ENCODE results near the gene SYNPO.

SYNPO gene

GRCh38 chr5:150645070-150645700 lies 4.7 kb downstream of the SYNPO start:
- H3K4me2 ChIP-seq (ENCODE audit: low read length): no peak overlapping the region
- H2AFZ ChIP-seq (ENCODE audit: low read length): no peak overlapping the region
- no peaks in the 10 kb centered on the region for H3F3A ChIP-seq (ENCODE audit: insufficient read depth, low read length)
- H3K9ac ChIP-seq (ENCODE audit: low read length): no peak overlapping the region
- H3K36me3 ChIP-seq (ENCODE audit: insufficient read depth, low read length): no peaks in the 10 kb centered on the region
- no peaks in the 10 kb centered on the region for H4K20me1 ChIP-seq (ENCODE audit: insufficient read depth, low read length)
- H3K9me3 ChIP-seq (ENCODE audit: low read length): no peaks in the 10 kb centered on the region
- TF ChIP-seq CTCF (IDR thresholded peaks at IDR 0.05; ENCODE audit: low read length) (no peak), EZH2 (IDR thresholded peaks at IDR 0.05; ENCODE audit: borderline replicate concordance, low read length) (no peak)
- no peak overlapping the region for H3K27ac ChIP-seq (ENCODE audit: low read depth, low read length, poor library complexity, severe bottlenecking)
- H3K4me1 ChIP-seq (ENCODE audit: insufficient read depth, low read length, severe bottlenecking): no peaks in the 10 kb centered on the region
- no peaks in the 10 kb centered on the region for H3K79me2 ChIP-seq (ENCODE audit: insufficient read depth, low read length)
- H3K27me3 ChIP-seq (ENCODE audit: insufficient read depth, low read length): peaks cover 8% of the 10 kb centered on the region; the same call in 1 of the 2 replicates
- H3K4me3 ChIP-seq (ENCODE audit: low read depth, low read length, poor library complexity, severe bottlenecking): no peak overlapping the region
- no peaks in the 10 kb centered on the region for H3K9me2 ChIP-seq (ENCODE audit: low read depth, low read length)

GRCh38 chr5:150647275-150648251 lies 7.1 kb downstream of the SYNPO start:
- Histone ChIP-seq H3K36me3 (ENCODE audit: insufficient read depth, low read length) (no peaks in the 10 kb centered on the region), H4K20me1 (ENCODE audit: insufficient read depth, low read length) (no peaks in the 10 kb centered on the region), H3K27me3 (ENCODE audit: insufficient read depth, low read length) (peaks cover 4% of the 10 kb centered on the region; the same call in 1 of the 2 replicates), H3K9ac (ENCODE audit: low read length) (no peak overlapping the region), H3K9me3 (ENCODE audit: low read length) (no peaks in the 10 kb centered on the region), H3K4me3 (ENCODE audit: low read depth, low read length, poor library complexity, severe bottlenecking) (no peak overlapping the region), H3F3A (ENCODE audit: insufficient read depth, low read length) (no peaks in the 10 kb centered on the region), H3K4me2 (ENCODE audit: low read length) (no peak overlapping the region), H2AFZ (ENCODE audit: low read length) (no peak overlapping the region), H3K4me1 (ENCODE audit: insufficient read depth, low read length, severe bottlenecking) (no peaks in the 10 kb centered on the region), H3K79me2 (ENCODE audit: insufficient read depth, low read length) (no peaks in the 10 kb centered on the region), H3K27ac (ENCODE audit: low read depth, low read length, poor library complexity, severe bottlenecking) (no peak overlapping the region), H3K9me2 (ENCODE audit: low read depth, low read length) (no peaks in the 10 kb centered on the region)
- no peak for TF ChIP-seq EZH2 (IDR thresholded peaks at IDR 0.05; ENCODE audit: borderline replicate concordance, low read length)

DNA sequence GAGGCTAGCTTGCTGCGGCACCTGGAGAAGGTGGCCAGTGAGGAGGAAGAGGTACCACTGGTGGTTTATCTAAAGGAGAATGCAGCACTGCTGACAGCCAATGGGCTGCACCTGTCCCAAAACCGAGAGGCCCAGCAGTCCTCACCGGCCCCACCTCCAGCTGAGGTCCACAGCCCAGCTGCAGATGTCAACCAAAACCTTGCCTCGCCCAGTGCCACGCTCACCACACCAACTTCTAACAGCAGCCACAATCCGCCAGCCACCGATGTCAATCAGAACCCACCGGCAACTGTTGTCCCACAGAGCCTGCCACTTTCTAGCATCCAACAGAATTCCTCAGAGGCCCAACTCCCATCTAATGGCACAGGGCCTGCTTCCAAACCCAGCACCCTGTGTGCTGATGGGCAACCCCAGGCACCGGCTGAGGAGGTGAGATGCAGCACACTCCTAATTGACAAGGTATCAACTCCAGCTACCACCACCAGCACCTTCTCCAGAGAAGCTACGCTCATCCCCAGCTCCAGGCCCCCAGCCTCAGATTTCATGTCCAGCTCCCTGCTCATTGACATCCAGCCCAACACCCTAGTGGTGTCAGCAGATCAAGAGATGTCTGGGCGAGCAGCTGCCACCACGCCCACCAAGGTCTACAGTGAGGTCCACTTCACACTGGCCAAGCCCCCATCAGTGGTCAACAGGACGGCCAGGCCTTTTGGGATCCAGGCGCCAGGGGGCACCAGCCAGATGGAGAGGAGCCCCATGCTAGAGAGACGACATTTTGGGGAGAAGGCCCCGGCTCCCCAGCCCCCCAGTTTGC lies 8.0 kb downstream of the SYNPO start:
- Histone ChIP-seq H3K4me1 (ENCODE audit: insufficient read depth, low read length, severe bottlenecking) (no peaks in the 10 kb centered on the region), H3K79me2 (ENCODE audit: insufficient read depth, low read length) (no peaks in the 10 kb centered on the region), H3K27ac (ENCODE audit: low read depth, low read length, poor library complexity, severe bottlenecking) (no peak overlapping the region), H3K9ac (ENCODE audit: low read length) (no peak overlapping the region), H3K9me3 (ENCODE audit: low read length) (no peaks in the 10 kb centered on the region), H3F3A (ENCODE audit: insufficient read depth, low read length) (no peaks in the 10 kb centered on the region), H3K4me2 (ENCODE audit: low read length) (no peak overlapping the region), H3K27me3 (ENCODE audit: insufficient read depth, low read length) (peaks cover 3% of the 10 kb centered on the region; the same call in 1 of the 2 replicates), H3K9me2 (ENCODE audit: low read depth, low read length) (no peaks in the 10 kb centered on the region), H4K20me1 (ENCODE audit: insufficient read depth, low read length) (no peaks in the 10 kb centered on the region), H3K36me3 (ENCODE audit: insufficient read depth, low read length) (no peaks in the 10 kb centered on the region), H2AFZ (ENCODE audit: low read length) (no peak overlapping the region), H3K4me3 (ENCODE audit: low read depth, low read length, poor library complexity, severe bottlenecking) (no peak overlapping the region)
- TF ChIP-seq CTCF (IDR thresholded peaks at IDR 0.05; ENCODE audit: low read length) (no peak), EZH2 (IDR thresholded peaks at IDR 0.05; ENCODE audit: borderline replicate concordance, low read length) (no peak)

Data from OCI-LY1 (cell line).